ENCODE data around the gene ALK. TPM values are rescaled to one million over a fixed set of nuclear protein-coding genes. Genes with fewer than 3 reads are reported as not detected.

ALK gene
- total RNA-seq, 1 experiment from 2014 or later, result not detected

GRCh38 chr2:29952973-29953372 lies 31.6 kb upstream of the ALK start:
- H3K27me3 ChIP-seq (ENCODE audit: insufficient read depth, low read length), result no peaks in the 10 kb centered on the region
- no peaks in the 10 kb centered on the region for H3K23me2 ChIP-seq (ENCODE audit: insufficient read length, low read depth, low read length, poor library complexity, severe bottlenecking)
- H3K23ac ChIP-seq (ENCODE audit: insufficient read length, low read depth, low read length), result no peak overlapping the region
- no peak overlapping the region for H2BK12ac ChIP-seq (ENCODE audit: insufficient read length, low read depth, low read length)
- no peak overlapping the region for H3T11ph ChIP-seq (ENCODE audit: low read length)
- H2BK5ac ChIP-seq (ENCODE audit: insufficient read length, low read length), result no peak overlapping the region
- H2BK20ac ChIP-seq (ENCODE audit: low read depth, low read length, poor library complexity, severe bottlenecking), result no peak overlapping the region
- no peak for DNase-seq
- peak overlapping the region in 2 of 3 experiments; percentile 6 to 68; a peak in 1 of 7 replicates for H3K27ac Mint-ChIP-seq
- no peaks in the 10 kb centered on the region; the same call in 1 of the 2 replicates for H3K27me3 Mint-ChIP-seq (ENCODE audit: low read depth)
- no peak overlapping the region for H4K91ac ChIP-seq (ENCODE audit: insufficient read length, low read depth, low read length)
- H3K4me2 ChIP-seq (ENCODE audit: insufficient read depth, insufficient read length, low read length), result no peak overlapping the region
- no peaks in the 10 kb centered on the region for H3K79me1 ChIP-seq (ENCODE audit: insufficient read depth, low read depth, low read length, poor library complexity, severe bottlenecking)
- TF ChIP-seq, protein P1, sequence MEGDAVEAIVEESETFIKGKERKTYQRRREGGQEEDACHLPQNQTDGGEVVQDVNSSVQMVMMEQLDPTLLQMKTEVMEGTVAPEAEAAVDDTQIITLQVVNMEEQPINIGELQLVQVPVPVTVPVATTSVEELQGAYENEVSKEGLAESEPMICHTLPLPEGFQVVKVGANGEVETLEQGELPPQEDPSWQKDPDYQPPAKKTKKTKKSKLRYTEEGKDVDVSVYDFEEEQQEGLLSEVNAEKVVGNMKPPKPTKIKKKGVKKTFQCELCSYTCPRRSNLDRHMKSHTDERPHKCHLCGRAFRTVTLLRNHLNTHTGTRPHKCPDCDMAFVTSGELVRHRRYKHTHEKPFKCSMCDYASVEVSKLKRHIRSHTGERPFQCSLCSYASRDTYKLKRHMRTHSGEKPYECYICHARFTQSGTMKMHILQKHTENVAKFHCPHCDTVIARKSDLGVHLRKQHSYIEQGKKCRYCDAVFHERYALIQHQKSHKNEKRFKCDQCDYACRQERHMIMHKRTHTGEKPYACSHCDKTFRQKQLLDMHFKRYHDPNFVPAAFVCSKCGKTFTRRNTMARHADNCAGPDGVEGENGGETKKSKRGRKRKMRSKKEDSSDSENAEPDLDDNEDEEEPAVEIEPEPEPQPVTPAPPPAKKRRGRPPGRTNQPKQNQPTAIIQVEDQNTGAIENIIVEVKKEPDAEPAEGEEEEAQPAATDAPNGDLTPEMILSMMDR (conservative IDR thresholded peaks at IDR 0.05), result no peak
- no peak overlapping the region for H2AFZ ChIP-seq (ENCODE audit: low read length)
- H4K8ac ChIP-seq (replicated peaks; ENCODE audit: insufficient read length, low read depth, low read length), result no peak overlapping the region
- H3K9me3 ChIP-seq (ENCODE audit: control insufficient read depth, low read depth, low read length), result no peaks in the 10 kb centered on the region
- no peaks in the 10 kb centered on the region for H3K79me2 ChIP-seq (ENCODE audit: insufficient read depth, low read length)
- H3K4me3 Mint-ChIP-seq, result no peak overlapping the region
- H3K9ac ChIP-seq (ENCODE audit: extremely low read depth, insufficient read length, low read length), result no peak overlapping the region
- no peak overlapping the region for H4K5ac ChIP-seq (ENCODE audit: insufficient read length, low read depth, low read length)
- H3K18ac ChIP-seq (ENCODE audit: insufficient read length, low read depth, low read length), result no peak overlapping the region
- H3K4me1 Mint-ChIP-seq, result peaks cover 15 to 18% of the 10 kb centered on the region in 2 experiments
- H3K36me3 Mint-ChIP-seq (ENCODE audit: insufficient read depth in 1 of 3, low read depth in 3 of 3), result no peaks in the 10 kb centered on the region
- no peak overlapping the region for H3K56ac ChIP-seq (ENCODE audit: insufficient read length, low read depth, low read length)
- H3K27ac ChIP-seq (ENCODE audit: insufficient read length, low read depth, low read length), result no peak overlapping the region
- no peak overlapping the region for H2AK5ac ChIP-seq (ENCODE audit: insufficient read length, low read length)
- no peak overlapping the region for H2BK15ac ChIP-seq (ENCODE audit: low read depth, low read length)
- H3K4me1 ChIP-seq (ENCODE audit: insufficient read depth, low read length), result no peaks in the 10 kb centered on the region
- H3K9me3 Mint-ChIP-seq, result no peaks in the 10 kb centered on the region
- no peaks in the 10 kb centered on the region for H4K20me1 ChIP-seq (ENCODE audit: control insufficient read depth, insufficient read depth, insufficient read length)
- no peak overlapping the region for H3K14ac ChIP-seq (ENCODE audit: insufficient read depth, low read length)
- H3K4ac ChIP-seq (ENCODE audit: low read depth, low read length), result no peak overlapping the region
- no peak overlapping the region for H2BK120ac ChIP-seq (ENCODE audit: low read depth, low read length, poor library complexity, severe bottlenecking)
